Liver (tissue), 9 donors: Measurements from ENCODE around the gene WASF1. TPM values are rescaled to one million over a fixed set of nuclear protein-coding genes. Genes with fewer than 3 reads are reported as not detected.

Experiments used
- DNase-seq: peaks from one replicate; pipeline ENCODE4 v3.0.0-alpha.2; 2017; ENCODE audit warnings: low spot score
- H3K27ac ChIP-seq, 2 donors: one replicate each; pipeline ENCODE4 v1.7.0; 2013; ENCODE audit warnings: inconsistent platforms in 2 of 2, low read length in 2 of 2, control low read depth in 1 of 2, low read depth in 1 of 2, mild to moderate bottlenecking in 1 of 2
- H3K27me3 ChIP-seq, 4 donors: one replicate each; pipeline versions ENCODE4 v1.6.1 to v1.7.0; 2013; ENCODE audit warnings: low read length in 3 of 4, inconsistent platforms in 1 of 4, mild to moderate bottlenecking in 1 of 4, moderate library complexity in 1 of 4; ENCODE audit not compliant: control insufficient read depth in 4 of 4, insufficient read depth in 4 of 4
- H3K36me3 ChIP-seq, 4 donors: one replicate each; pipeline versions ENCODE4 v1.6.1 to v1.7.0; 2013; ENCODE audit warnings: low read length in 3 of 4, mild to moderate bottlenecking in 3 of 4, low read depth in 1 of 4, moderate library complexity in 1 of 4; ENCODE audit not compliant: control insufficient read depth in 4 of 4, insufficient read depth in 3 of 4
- H3K4me1 ChIP-seq, 4 donors: one replicate each; pipeline versions ENCODE4 v1.6.1 to v1.7.0; 2013; ENCODE audit warnings: low read length in 3 of 4, mild to moderate bottlenecking in 3 of 4, moderate library complexity in 1 of 4; ENCODE audit not compliant: control insufficient read depth in 4 of 4, insufficient read depth in 4 of 4
- H3K4me3 ChIP-seq, 3 donors: one replicate each; pipeline versions ENCODE4 v1.6.1 to v1.7.0; 2013; ENCODE audit warnings: low read length in 3 of 3, control low read depth in 1 of 3, low read depth in 1 of 3, mild to moderate bottlenecking in 1 of 3
- H3K9ac ChIP-seq, 2 donors: one replicate each; pipeline ENCODE4 v1.7.0; 2013; ENCODE audit warnings: low read length in 2 of 2, mild to moderate bottlenecking in 2 of 2, moderate library complexity in 2 of 2, control low read depth in 1 of 2, low read depth in 1 of 2
- H3K9me3 ChIP-seq, 4 donors: one replicate each; pipeline versions ENCODE4 v1.6.1 to v1.7.0; 2013; ENCODE audit warnings: low read length in 3 of 4; ENCODE audit not compliant: control insufficient read depth in 4 of 4
- EGR1 ChIP-seq, 2 donors: IDR thresholded peaks; 2 replicates each; pipeline ENCODE4 v1.6.1; 2016 to 2018; ENCODE audit warnings: antibody characterized with exemption in 2 of 2, low read depth in 2 of 2
- FOXA1 ChIP-seq: IDR thresholded peaks from 2 replicates; pipeline ENCODE4 v1.6.1; 2016; ENCODE audit warnings: antibody characterized with exemption
- FOXA2 ChIP-seq: IDR thresholded peaks from 2 replicates; pipeline ENCODE4 v1.6.1; 2016; ENCODE audit warnings: antibody characterized with exemption
- GABPA ChIP-seq, 2 donors: IDR thresholded peaks in 1 of 2; conservative IDR thresholded peaks in 1 of 2; 2 replicates each; pipeline ENCODE4 v1.6.1; 2016; ENCODE audit warnings: antibody characterized with exemption in 2 of 2, mild to moderate bottlenecking in 1 of 2, moderate library complexity in 1 of 2
- HNF4A ChIP-seq, 2 donors: conservative IDR thresholded peaks; 2 replicates each; pipeline ENCODE4 v1.6.1; 2016; ENCODE audit warnings: antibody characterized with exemption in 2 of 2, mild to moderate bottlenecking in 2 of 2
- JUND ChIP-seq, 2 donors: IDR thresholded peaks; 2 replicates each; pipeline ENCODE4 v1.6.1; 2016; ENCODE audit warnings: antibody characterized with exemption in 2 of 2
- NR2F2 ChIP-seq: IDR thresholded peaks from 2 replicates; pipeline ENCODE4 v1.6.1; 2016; ENCODE audit warnings: antibody characterized with exemption
- RAD21 ChIP-seq, 2 donors: IDR thresholded peaks; 2 replicates each; pipeline ENCODE4 v1.6.1; 2016; ENCODE audit warnings: antibody characterized with exemption in 2 of 2, mild to moderate bottlenecking in 2 of 2
- RXRA ChIP-seq, 2 donors: IDR thresholded peaks; 2 replicates each; pipeline ENCODE4 v1.6.1; 2017 to 2018; ENCODE audit warnings: antibody characterized with exemption in 2 of 2, mild to moderate bottlenecking in 1 of 2
- SP1 ChIP-seq: IDR thresholded peaks from 2 replicates; pipeline ENCODE4 v1.6.1; 2018; ENCODE audit warnings: antibody characterized with exemption, mild to moderate bottlenecking
- TAF1 ChIP-seq: conservative IDR thresholded peaks from 2 replicates; pipeline ENCODE4 v1.6.1; 2016; ENCODE audit warnings: antibody characterized with exemption, mild to moderate bottlenecking
- YY1 ChIP-seq: IDR thresholded peaks from 2 replicates; pipeline ENCODE4 v1.6.1; 2016; ENCODE audit warnings: antibody characterized with exemption, mild to moderate bottlenecking
- WGBS: extraction: QIAGEN DNeasy Blood & Tissue Kit; methylation state at CpG from one replicate; pipeline ENCODE4 v1.1.7; 2013; 5-methylcytosine and 5-hydroxymethylcytosine counted together
- polyA plus RNA-seq, 2 donors: library from polyadenylated mRNA; stranded (reverse) in 1 of 2; unstranded in 1 of 2; fragments of 200-250 nt in 1 of 2; fragments of >200 nt in 1 of 2; fragmentation: Nextera tagmentation in 1 of 2; extraction: Ambion mirVana in 1 of 2; gene quantifications; one replicate each; pipeline versions ENCODE4 v1.2.1 to v1.2.3, GENCODE V29; 2013 to 2015
- total RNA-seq, 2 donors: library from RNA; depleted of rRNA; stranded (reverse); fragments of >200 nt; gene quantifications; one replicate each; pipeline ENCODE4 v1.2.3, GENCODE V29; 2014
- TF ChIP-seq, protein P1 (sequence below): IDR thresholded peaks from 2 replicates; pipeline ENCODE4 v1.6.1; 2016; ENCODE audit warnings: antibody characterized with exemption
- TF ChIP-seq, protein P2 (sequence below): IDR thresholded peaks from 2 replicates; pipeline ENCODE4 v1.6.1; 2016; ENCODE audit warnings: antibody characterized with exemption, mild to moderate bottlenecking
- TF ChIP-seq, protein P3 (sequence below): fragments of 150-350 bp; IDR thresholded peaks from 2 replicates; pipeline ENCODE4 v1.5.1; 2017; ENCODE audit warnings: improper control_type of control experiment, low read depth, low read length; ENCODE audit not compliant: missing input control
- TF ChIP-seq, protein P4 (sequence below): IDR thresholded peaks from 2 replicates; pipeline ENCODE4 v1.6.1; 2016; ENCODE audit warnings: antibody characterized with exemption
- donor health status: healthy.
- donor health status: healthy.
- donor health status: healthy.
- donor health status: healthy.
- donor health status: healthy.

WASF1 gene
- total and polyA plus RNA-seq, 4 donors, result 3.2 to 5.5 (median 3.4) TPM

DNA sequence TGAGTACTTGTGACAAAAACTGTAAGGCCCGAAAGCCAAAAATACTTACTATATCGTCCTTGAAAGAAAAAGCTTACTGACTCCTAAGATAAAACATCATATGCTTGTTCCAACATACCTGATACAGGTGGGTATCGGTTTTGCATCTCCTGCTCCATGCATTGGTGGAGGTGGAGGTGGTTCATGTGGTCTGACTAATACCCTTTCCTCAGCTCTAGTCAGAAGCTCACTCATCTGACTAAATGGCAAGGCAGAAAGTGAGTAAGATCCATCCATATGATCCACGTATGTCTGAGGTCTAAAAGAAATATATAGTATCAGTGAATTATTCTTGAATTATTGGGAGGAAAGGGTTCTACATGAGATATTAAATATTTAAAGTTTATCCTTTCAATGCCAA lies 76.2 kb downstream of the WASF1 start:
- DNase-seq, result no peak
- no peaks in the 10 kb centered on the region for H3K9me3 ChIP-seq
- H3K4me3 ChIP-seq, result no peak overlapping the region
- TF ChIP-seq RAD21 (IDR thresholded peaks at IDR 0.05) (no peak), YY1 (no peak), SP1 (no peak), GABPA (IDR thresholded peaks at IDR 0.05 in 1 of 2, conservative IDR thresholded peaks at IDR 0.05 in 1 of 2) (no peak), EGR1 (IDR thresholded peaks at IDR 0.05; ENCODE audit: low read depth in 2 of 2) (no peak), TAF1 (no peak), JUND (IDR thresholded peaks at IDR 0.05) (no peak), RXRA (IDR thresholded peaks at IDR 0.05) (no peak), HNF4A (conservative IDR thresholded peaks at IDR 0.05) (no peak)
- TF ChIP-seq, protein P1, sequence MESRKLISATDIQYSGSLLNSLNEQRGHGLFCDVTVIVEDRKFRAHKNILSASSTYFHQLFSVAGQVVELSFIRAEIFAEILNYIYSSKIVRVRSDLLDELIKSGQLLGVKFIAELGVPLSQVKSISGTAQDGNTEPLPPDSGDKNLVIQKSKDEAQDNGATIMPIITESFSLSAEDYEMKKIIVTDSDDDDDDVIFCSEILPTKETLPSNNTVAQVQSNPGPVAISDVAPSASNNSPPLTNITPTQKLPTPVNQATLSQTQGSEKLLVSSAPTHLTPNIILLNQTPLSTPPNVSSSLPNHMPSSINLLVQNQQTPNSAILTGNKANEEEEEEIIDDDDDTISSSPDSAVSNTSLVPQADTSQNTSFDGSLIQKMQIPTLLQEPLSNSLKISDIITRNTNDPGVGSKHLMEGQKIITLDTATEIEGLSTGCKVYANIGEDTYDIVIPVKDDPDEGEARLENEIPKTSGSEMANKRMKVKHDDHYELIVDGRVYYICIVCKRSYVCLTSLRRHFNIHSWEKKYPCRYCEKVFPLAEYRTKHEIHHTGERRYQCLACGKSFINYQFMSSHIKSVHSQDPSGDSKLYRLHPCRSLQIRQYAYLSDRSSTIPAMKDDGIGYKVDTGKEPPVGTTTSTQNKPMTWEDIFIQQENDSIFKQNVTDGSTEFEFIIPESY, result no peak
- TF ChIP-seq, protein P2, sequence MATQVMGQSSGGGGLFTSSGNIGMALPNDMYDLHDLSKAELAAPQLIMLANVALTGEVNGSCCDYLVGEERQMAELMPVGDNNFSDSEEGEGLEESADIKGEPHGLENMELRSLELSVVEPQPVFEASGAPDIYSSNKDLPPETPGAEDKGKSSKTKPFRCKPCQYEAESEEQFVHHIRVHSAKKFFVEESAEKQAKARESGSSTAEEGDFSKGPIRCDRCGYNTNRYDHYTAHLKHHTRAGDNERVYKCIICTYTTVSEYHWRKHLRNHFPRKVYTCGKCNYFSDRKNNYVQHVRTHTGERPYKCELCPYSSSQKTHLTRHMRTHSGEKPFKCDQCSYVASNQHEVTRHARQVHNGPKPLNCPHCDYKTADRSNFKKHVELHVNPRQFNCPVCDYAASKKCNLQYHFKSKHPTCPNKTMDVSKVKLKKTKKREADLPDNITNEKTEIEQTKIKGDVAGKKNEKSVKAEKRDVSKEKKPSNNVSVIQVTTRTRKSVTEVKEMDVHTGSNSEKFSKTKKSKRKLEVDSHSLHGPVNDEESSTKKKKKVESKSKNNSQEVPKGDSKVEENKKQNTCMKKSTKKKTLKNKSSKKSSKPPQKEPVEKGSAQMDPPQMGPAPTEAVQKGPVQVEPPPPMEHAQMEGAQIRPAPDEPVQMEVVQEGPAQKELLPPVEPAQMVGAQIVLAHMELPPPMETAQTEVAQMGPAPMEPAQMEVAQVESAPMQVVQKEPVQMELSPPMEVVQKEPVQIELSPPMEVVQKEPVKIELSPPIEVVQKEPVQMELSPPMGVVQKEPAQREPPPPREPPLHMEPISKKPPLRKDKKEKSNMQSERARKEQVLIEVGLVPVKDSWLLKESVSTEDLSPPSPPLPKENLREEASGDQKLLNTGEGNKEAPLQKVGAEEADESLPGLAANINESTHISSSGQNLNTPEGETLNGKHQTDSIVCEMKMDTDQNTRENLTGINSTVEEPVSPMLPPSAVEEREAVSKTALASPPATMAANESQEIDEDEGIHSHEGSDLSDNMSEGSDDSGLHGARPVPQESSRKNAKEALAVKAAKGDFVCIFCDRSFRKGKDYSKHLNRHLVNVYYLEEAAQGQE, result no peak
- TF ChIP-seq, protein P3, sequence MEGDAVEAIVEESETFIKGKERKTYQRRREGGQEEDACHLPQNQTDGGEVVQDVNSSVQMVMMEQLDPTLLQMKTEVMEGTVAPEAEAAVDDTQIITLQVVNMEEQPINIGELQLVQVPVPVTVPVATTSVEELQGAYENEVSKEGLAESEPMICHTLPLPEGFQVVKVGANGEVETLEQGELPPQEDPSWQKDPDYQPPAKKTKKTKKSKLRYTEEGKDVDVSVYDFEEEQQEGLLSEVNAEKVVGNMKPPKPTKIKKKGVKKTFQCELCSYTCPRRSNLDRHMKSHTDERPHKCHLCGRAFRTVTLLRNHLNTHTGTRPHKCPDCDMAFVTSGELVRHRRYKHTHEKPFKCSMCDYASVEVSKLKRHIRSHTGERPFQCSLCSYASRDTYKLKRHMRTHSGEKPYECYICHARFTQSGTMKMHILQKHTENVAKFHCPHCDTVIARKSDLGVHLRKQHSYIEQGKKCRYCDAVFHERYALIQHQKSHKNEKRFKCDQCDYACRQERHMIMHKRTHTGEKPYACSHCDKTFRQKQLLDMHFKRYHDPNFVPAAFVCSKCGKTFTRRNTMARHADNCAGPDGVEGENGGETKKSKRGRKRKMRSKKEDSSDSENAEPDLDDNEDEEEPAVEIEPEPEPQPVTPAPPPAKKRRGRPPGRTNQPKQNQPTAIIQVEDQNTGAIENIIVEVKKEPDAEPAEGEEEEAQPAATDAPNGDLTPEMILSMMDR, result no peak
- H3K9ac ChIP-seq, result no peak overlapping the region
- H3K36me3 ChIP-seq, result peaks cover 0 to 23% (median 4%) of the 10 kb centered on the region in 4 donors
- 94% methylated on average over 4 of the region's 4 CpGs for WGBS
- H3K27me3 ChIP-seq, result no peaks in the 10 kb centered on the region
- no peaks in the 10 kb centered on the region for H3K4me1 ChIP-seq
- no peak overlapping the region for H3K27ac ChIP-seq

DNA sequence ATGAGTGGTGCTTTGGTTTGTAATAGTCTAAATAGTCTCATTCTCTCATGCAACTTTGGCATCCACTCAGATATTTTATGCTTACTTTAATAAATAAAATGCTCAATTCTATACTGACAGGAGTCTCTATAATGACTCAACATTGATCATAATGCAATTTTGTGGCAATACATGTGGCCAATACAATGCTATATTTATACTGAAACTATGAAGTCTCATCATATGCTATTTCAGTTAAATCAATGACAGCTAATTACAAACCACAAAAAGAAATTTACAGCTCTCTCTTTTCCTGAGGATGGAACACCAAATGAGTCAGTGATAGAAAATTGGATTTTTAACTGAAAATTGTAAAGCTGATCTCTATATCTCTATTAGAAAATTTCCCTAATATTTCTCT lies 77.1 kb downstream of the WASF1 start:
- TF ChIP-seq FOXA1 (no peak), SP1 (no peak), GABPA (IDR thresholded peaks at IDR 0.05 in 1 of 2, conservative IDR thresholded peaks at IDR 0.05 in 1 of 2) (no peak), TAF1 (no peak), FOXA2 (no peak), NR2F2 (no peak)
- TF ChIP-seq, protein P4, sequence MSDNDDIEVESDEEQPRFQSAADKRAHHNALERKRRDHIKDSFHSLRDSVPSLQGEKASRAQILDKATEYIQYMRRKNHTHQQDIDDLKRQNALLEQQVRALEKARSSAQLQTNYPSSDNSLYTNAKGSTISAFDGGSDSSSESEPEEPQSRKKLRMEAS, result no peak
- TF ChIP-seq, protein P1, result no peak
- TF ChIP-seq, protein P2, result no peak
- no peaks in the 10 kb centered on the region for H3K27me3 ChIP-seq

More for the DNA sequence above, 77.1 kb downstream of the WASF1 start:
- no peak overlapping the region for H3K27ac ChIP-seq
- H3K36me3 ChIP-seq, result peaks cover 0 to 23% (median 4%) of the 10 kb centered on the region in 4 donors
- H3K9me3 ChIP-seq, result no peaks in the 10 kb centered on the region
- no peak overlapping the region for H3K9ac ChIP-seq
- DNase-seq, result no peak
- no peak overlapping the region for H3K4me3 ChIP-seq
- peaks cover 0 to under 1% (median 0%) of the 10 kb centered on the region in 4 donors for H3K4me1 ChIP-seq
